Measurements from ENCODE around the gene SWT1. TPM values are rescaled to one million over a fixed set of nuclear protein-coding genes. Genes with fewer than 3 reads are reported as not detected.
"Not testable (repeated sequence)": the region's sequence is repeated elsewhere in the genome, so short reads cannot be mapped to it uniquely, and the experiment has no call there.

SWT1 gene
- total RNA-seq, 1 donor from 2014 or later: 11.5 TPM

DNA sequence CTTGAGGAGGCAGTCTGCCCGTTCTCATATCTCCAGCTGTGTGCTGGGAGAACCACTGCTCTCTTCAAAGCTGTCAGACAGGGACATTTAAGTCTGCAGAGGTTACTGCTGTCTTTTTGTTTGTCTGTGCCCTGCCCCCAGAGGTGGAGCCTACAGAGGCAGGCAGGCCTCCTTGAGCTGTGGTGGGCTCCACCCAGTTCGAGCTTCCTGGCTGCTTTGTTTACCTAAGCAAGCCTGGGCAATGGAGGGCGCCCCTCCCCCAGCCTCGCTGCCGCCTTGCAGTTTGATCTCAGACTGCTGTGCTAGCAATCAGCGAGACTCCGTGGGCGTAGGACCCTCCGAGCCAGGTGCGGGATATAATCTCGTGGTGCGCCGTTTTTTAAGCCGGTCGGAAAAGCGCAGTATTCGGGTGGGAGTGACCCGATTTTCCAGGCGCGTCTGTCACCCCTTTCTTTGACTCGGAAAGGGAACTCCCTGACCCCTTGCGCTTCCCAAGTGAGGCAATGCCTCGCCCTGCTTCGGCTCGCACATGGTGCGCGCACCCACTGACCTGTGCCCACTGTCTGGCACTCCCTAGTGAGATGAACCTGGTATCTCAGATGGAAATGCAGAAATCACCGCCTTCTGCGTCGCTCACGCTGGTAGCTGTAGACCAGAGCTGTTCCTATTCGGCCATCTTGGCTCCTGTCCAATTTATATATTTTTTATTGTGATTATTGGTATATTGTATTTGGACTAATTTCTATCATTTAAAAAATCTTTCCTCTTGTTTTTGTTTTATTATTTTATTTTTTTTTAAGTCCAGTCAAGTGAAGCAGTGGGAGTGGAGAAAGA, 100.4 kb downstream of the SWT1 start:
- not testable (repeated sequence) for H3K4me3 Mint-ChIP-seq (ENCODE audit: unreplicated experiment); H3K9me3 Mint-ChIP-seq (ENCODE audit: unreplicated experiment); H3K27me3 Mint-ChIP-seq (ENCODE audit: unreplicated experiment); H3K27ac Mint-ChIP-seq (ENCODE audit: unreplicated experiment); DNase-seq (ENCODE audit: low spot score); H3K36me3 Mint-ChIP-seq (ENCODE audit: low read depth, unreplicated experiment); H3K4me1 Mint-ChIP-seq (ENCODE audit: unreplicated experiment)

DNA sequence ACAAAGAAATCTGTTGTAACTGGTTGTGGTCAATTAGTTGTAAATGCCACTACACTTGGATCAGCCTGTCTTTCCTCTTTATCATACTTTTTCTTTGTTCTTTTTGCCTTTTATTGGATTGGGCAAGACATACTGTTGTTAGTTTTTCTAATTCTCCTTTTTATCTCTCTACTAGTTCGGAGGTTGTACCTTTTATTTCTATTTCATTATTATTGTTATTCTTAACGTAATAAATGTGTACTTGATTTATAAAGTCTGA, 100.9 kb downstream of the SWT1 start:
- H3K27ac Mint-ChIP-seq (ENCODE audit: unreplicated experiment): peak overlapping the region; percentile 37
- no peak for DNase-seq (ENCODE audit: low spot score)
- TF ChIP-seq, protein P1, sequence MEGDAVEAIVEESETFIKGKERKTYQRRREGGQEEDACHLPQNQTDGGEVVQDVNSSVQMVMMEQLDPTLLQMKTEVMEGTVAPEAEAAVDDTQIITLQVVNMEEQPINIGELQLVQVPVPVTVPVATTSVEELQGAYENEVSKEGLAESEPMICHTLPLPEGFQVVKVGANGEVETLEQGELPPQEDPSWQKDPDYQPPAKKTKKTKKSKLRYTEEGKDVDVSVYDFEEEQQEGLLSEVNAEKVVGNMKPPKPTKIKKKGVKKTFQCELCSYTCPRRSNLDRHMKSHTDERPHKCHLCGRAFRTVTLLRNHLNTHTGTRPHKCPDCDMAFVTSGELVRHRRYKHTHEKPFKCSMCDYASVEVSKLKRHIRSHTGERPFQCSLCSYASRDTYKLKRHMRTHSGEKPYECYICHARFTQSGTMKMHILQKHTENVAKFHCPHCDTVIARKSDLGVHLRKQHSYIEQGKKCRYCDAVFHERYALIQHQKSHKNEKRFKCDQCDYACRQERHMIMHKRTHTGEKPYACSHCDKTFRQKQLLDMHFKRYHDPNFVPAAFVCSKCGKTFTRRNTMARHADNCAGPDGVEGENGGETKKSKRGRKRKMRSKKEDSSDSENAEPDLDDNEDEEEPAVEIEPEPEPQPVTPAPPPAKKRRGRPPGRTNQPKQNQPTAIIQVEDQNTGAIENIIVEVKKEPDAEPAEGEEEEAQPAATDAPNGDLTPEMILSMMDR (IDR thresholded peaks at IDR 0.05; ENCODE audit: unreplicated experiment): no peak
- H3K4me3 Mint-ChIP-seq (ENCODE audit: unreplicated experiment): peak overlapping the region; percentile 33
- no peaks in the 10 kb centered on the region for H3K36me3 Mint-ChIP-seq (ENCODE audit: low read depth, unreplicated experiment)
- no peaks in the 10 kb centered on the region for H3K4me1 Mint-ChIP-seq (ENCODE audit: unreplicated experiment)
- no peaks in the 10 kb centered on the region for H3K27me3 Mint-ChIP-seq (ENCODE audit: unreplicated experiment)
- no peaks in the 10 kb centered on the region for H3K9me3 Mint-ChIP-seq (ENCODE audit: unreplicated experiment)

DNA sequence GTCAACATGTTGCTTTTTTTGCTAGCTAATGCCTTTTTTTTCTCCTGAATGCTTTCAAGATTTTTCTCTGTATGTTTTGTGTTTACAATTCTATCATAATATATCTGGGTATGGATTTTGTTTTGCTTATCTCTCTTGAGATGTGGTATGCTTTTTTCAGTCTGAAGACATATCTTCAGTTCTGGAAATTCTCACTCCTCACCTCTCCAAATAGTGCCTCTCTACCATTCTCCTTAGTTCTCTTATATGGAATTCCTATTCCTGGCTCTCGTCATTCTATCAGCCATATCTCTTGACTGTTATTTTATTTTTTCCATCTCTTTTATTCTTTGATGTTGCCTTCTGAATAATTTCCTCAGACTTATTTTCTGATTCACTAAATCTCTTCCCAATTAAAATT, 101.7 kb downstream of the SWT1 start:
- Mint-ChIP-seq H3K9me3 (ENCODE audit: unreplicated experiment) (no peaks in the 10 kb centered on the region), H3K36me3 (ENCODE audit: low read depth, unreplicated experiment) (no peaks in the 10 kb centered on the region), H3K4me3 (ENCODE audit: unreplicated experiment) (no peak overlapping the region), H3K27ac (ENCODE audit: unreplicated experiment) (no peak overlapping the region), H3K4me1 (ENCODE audit: unreplicated experiment) (no peaks in the 10 kb centered on the region), H3K27me3 (ENCODE audit: unreplicated experiment) (no peaks in the 10 kb centered on the region)
- no peak for DNase-seq (ENCODE audit: low spot score)
- TF ChIP-seq, protein P1 (IDR thresholded peaks at IDR 0.05; ENCODE audit: unreplicated experiment): no peak

DNA sequence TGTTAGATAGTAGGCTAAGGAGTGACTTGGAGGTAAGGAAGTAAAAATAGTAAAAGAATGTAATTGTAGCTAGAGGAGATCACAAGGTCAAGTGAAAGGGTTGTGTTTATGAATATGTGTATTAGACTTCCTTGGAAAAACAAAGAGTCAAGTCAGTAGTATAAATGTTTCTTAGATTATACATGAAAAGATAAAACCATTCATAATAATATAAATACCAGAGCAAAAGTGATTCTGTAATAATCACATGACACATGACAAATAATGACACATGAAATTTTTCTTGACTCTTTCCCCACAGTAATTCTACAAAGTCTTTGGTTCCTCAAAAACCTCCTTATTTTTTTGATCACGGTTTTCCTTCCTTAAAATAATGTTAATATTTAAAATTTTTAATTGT, 103.6 kb downstream of the SWT1 start:
- H3K9me3 Mint-ChIP-seq (ENCODE audit: unreplicated experiment): no peaks in the 10 kb centered on the region
- TF ChIP-seq, protein P1 (IDR thresholded peaks at IDR 0.05; ENCODE audit: unreplicated experiment): no peak
- no peaks in the 10 kb centered on the region for H3K27me3 Mint-ChIP-seq (ENCODE audit: unreplicated experiment)
- no peak overlapping the region for H3K4me3 Mint-ChIP-seq (ENCODE audit: unreplicated experiment)
- H3K36me3 Mint-ChIP-seq (ENCODE audit: low read depth, unreplicated experiment): no peaks in the 10 kb centered on the region
- no peak for DNase-seq (ENCODE audit: low spot score)
- H3K4me1 Mint-ChIP-seq (ENCODE audit: unreplicated experiment): no peaks in the 10 kb centered on the region
- H3K27ac Mint-ChIP-seq (ENCODE audit: unreplicated experiment): no peak overlapping the region

DNA sequence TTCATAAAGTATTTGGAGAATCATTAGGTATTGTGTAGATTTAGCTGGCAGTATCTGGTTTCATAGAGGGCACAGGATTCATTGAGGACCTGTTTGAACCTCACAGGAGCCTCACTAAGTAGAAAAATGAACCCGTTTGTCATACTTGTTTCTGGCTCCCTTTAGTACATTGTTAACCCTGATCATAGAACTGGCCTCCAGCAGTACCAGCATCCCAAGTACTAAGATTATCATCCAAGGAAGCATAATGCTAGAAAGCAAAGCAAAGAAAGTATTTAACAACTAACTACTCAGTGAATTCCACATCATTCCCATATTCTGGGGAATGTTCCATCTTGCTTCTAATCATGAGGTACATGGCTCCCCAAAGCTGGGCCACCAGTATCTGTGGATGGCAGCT, 105.2 kb downstream of the SWT1 start:
- no peak for DNase-seq (ENCODE audit: low spot score)
- Mint-ChIP-seq H3K4me3 (ENCODE audit: unreplicated experiment) (no peak overlapping the region), H3K36me3 (ENCODE audit: low read depth, unreplicated experiment) (no peaks in the 10 kb centered on the region), H3K9me3 (ENCODE audit: unreplicated experiment) (no peaks in the 10 kb centered on the region), H3K4me1 (ENCODE audit: unreplicated experiment) (no peaks in the 10 kb centered on the region), H3K27ac (ENCODE audit: unreplicated experiment) (no peak overlapping the region), H3K27me3 (ENCODE audit: unreplicated experiment) (no peaks in the 10 kb centered on the region)
- TF ChIP-seq, protein P1 (IDR thresholded peaks at IDR 0.05; ENCODE audit: unreplicated experiment): no peak

Data from endothelial cell (in vitro differentiated cells).